ENCODE results near the gene PPARD.
"Not testable (repeated sequence)": the region's sequence is repeated elsewhere in the genome, so short reads cannot be mapped to it uniquely, and the experiment has no call there.

Gene PPARD

DNA sequence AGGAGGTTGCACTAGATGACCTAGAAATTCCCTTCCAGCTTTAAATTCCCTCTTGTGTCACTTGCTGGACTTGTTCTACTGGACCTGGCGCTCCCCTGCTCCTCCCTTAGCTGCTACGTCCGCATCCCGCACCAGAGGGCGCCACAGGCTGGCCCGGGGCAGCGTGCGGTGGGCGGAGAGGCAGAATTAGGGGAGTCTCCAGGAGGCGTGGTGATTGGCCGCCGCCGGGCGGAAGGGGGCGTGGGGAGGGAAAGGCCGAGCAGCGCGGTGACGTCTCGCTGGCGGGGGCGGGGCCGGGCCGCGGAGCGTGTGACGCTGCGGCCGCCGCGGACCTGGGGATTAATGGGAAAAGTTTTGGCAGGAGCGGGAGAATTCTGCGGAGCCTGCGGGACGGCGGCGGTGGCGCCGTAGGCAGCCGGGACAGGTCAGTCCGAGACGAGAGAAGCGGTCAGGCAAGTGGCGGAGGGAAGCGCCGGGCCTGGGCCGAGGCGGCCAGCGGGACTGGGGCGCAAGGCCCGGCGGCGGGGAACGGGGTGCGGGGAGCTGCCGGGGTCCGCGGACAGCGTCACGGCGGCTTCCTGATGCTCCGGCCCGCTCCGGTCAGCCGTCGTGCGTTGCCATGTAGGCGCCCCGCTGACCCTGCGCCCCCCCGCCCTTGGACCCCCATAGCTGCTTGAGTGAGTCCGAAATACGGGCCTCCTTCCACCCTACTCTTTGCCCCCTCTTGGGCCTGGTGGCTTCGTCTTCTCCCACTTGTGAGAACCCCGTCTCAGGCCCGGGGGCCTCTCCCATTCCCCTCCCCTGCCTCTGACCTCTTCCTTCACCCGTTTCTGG, at the start of gene PPARD:
PPARD (plus strand) TSS at position 301 of the 834 bp plus-strand sequence. CDS start 68,530 bp downstream, outside the sequence.
- peak; percentile 70 for DNase-seq (ENCODE audit: low read depth)

DNA sequence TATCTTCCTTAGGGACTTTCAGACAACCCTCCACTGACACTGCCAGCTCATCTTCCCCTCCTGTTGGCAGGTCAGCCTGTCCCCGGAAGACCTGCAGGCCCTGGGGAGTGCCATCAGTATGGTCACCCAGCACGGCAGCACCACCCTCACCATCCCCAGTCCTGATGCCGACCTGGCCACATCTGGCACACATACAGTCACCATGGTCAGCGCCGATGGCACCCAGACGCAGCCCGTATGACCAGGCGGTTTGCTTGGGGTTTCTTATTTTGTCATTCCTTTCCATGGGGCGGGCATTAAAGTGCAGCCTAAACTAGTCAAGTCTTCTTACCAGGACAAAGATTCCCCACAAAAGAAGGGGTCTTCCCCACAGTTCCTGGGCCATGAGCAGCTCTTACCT, 48.7 kb upstream of the PPARD start:
- DNase-seq (ENCODE audit: low read depth) = no peak

DNA sequence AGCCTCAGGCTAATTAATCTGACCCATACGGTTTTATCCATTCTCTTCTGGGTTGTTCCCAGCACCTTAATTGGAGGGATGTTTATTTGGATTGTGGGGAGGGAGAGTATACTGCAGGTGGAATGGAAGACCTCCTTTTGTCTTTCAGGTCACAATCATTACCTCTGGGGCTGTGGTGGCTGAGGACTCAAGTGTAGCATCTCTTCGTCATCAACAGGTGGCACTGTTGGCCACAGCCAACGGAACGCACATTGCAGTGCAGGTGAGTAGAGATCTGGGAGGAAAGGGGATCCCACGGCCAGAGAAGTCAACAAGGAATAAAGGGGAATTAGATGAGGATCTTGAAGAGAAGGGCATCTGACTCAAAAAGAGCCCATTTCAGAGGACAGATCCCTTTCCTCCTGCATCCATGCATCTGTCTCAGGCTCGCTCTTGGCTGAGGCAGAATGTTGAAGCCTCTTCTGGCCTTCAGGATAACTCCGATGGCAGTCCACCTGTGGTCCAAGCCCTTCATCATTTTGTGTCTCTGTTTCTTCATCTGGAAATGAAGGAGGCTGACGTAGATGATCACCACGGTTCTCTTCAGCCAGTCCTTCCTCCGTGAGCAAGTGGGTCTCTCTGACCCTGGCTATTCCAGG, 47.9 kb upstream of the PPARD start:
- DNase-seq (ENCODE audit: low read depth) = no peak

DNA sequence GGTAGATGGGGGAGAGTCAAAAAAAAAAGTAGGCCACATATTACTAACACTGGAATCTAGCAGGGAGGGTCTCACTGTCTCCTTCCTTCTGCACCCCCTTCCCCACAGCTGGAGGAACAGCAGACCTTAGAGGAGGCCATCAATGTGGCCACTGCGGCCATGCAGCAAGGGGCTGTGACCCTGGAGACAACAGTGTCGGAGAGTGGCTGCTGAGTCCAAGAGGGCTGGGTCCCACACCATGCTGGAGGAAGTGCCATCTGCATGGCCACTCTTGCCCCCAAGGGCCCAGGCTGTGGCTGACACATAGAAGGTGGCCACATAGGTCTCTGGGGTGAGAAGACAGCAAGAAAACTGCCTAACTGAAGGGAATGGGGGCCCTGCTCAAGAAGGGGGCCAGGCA, 47.3 kb upstream of the PPARD start:
- DNase-seq (ENCODE audit: low read depth) = no peak

DNA sequence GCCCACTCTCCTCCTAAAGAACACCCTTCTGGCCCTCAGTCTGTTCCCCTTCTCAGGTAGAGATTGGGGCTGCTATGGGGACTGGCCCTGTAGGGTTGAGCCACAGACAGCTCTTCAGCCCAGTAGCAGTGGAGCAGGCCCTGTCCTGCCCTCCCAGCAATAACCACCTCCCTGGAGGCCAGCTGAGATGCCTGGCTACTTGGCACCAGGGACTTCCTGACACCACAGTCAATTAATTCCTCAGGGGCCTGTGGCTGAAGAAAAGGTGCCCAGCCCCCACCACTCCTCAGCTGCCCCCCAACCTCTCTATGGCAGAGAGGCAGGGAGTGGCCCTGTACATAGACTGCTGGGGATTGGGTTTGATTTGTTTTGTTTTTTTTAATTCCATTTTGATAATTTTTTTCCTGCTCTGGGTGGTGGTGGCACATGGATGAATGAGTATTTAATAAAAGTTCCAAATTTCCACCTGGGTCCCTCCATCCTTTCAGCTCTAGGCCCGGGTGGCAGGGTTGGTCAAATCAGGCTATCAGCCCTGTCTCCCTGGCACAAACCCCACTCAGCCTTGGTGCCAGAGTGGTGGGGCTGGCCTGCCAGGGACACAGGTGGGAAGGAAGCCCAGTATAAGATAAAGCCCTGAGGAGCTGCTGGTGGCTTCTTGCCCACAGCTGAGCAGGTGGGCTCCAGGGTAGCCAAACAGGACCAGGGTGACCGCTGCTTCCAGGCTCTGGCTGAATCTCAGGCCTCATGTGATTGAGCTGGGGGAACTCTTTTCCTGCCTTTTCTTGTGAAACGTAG, 46.6 kb upstream of the PPARD start:
- DNase-seq (ENCODE audit: low read depth) = no peak

DNA sequence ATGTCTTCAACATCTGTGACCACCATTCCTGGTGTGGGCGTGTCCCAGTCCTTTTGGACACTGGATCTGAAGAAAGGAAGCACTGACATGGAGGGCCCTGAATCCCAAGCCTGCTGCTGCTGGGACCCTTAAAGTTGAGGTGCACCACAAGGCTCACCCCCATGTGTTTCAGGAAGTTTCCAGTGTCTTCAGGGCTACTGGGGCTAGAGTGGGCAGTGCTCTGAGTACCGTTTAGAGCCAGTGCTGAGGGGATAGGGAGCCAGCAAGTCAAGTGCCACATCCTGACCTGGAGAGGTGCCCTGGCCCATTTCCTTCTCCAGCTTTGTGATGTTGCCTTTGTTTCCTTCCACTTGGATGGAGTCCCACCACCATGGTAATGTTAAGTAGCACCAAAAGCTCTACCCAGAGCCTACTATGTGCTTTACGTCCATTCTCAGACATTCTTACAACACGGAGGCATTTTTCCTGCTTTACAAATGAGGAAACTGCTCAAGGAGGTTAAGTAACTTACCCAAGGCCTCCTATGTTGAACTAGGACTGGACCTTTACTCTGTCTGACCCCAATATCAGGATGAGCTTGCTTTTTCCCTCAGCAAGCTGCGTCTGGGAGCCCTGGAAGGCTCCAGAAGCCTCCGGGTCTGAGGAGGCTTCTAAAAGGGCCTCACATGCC, 45.3 kb upstream of the PPARD start:
- DNase-seq (ENCODE audit: low read depth) = no peak

DNA sequence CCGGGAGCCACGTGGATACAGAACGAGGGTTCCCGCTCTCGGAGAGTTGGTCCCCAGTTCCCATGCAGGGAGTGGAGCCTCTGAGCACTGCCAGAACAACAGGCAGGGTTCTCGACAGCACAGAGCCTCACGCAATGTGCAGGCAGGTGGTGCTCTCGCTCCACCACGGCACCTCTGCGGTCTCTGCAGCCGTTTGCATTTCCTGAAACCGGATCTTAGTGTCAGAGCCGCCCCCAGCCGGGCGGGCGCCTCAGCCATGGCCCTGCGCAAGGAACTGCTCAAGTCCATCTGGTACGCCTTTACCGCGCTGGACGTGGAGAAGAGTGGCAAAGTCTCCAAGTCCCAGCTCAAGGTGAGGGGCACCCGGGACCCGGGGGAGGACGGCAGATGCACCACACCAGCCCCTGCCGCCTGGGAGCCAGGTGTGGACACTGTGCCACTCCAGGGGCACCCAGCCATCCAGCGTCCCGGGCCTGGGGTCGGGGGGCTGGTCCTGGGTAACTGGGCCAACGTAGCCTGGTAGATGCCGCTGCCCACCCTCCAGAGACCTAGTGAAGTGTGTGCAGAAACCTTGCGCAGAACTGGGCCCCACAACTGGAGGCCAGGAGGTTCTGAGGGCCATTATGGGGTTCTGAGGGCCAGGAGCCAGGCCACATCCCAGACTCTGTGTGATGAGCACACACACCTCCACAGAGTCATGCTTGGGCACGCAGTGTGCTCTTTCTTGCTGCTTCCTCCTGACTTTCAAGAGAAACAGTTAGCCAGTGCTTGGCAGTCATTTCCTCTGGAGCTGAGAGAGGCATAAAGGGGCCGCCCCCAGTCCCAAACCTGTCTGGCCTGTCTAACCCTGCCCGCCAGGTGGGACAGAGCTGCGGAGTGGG, 44.5 kb upstream of the PPARD start, which contains the start of gene DEF6:
DEF6 (plus strand) TSS at position 218 of the 881 bp plus-strand sequence; CDS start at position 257, 39 bp downstream.
- no peak for DNase-seq (ENCODE audit: low read depth)

DNA sequence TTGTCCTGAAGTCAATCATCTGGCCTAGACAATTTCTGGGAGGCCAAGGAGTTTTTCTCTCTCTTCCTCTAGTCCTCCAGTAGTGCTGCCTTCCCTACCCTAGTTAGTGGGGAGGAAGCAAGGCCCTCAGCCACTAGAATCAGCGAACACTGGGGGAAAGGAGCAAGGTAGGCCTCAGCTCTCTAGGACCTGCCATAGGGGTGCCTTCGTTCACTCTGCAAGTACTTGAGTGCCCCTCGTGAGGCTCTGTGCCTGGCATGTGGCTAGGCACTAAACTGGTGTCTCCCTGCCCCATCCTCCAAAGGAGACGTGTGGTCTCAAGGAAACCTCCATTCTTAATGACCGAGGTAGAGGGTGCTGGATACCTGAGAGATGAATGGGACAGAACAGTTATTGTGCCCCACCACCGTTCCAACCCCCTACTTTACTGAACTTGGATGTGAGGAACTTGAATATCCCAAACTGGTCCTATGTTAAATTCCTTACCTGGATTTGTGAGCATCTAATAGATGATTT, 43.7 kb upstream of the PPARD start:
- DNase-seq (ENCODE audit: low read depth) = no peak

DNA sequence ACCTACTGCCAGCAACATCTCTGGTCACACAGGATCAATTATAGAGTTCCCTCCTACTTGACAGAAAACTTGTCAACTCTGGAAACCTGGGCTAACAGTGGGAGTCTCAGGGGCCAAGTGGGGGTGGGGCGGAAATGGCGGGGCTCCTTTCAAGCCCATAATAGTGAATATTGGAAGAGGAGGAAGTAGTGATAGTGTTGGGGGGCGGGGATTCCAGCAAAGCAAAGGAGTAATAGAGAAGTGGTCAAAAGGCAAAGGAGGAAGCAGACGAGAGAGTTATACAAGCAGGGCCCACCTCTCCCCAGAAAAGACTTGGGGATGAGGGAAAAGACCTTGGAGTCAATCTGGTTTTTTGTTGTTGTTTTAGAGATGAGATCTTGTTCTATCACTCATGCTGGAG, 42.7 kb upstream of the PPARD start:
- DNase-seq (ENCODE audit: low read depth) = no peak

DNA sequence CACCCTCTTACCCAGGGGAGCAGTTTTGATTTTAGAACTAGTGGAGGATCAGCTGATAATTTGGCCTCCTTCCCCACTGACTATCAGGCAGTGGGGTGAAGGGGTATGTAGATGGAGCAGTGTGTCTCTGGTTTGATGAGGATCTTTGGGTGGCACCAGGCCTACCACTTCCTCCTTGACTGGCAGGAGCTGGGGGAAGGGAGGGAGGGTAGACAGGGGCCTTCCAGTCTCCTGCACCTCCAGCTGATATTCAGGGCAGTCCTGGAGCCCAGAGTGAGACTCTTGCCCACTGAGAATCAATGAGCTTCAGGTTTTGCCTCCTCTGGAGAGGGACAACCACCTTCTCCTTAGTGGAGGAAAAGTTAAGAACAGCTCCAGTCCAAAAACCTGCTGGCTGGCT, 41.5 kb upstream of the PPARD start:
- no peak for DNase-seq (ENCODE audit: low read depth)

DNA sequence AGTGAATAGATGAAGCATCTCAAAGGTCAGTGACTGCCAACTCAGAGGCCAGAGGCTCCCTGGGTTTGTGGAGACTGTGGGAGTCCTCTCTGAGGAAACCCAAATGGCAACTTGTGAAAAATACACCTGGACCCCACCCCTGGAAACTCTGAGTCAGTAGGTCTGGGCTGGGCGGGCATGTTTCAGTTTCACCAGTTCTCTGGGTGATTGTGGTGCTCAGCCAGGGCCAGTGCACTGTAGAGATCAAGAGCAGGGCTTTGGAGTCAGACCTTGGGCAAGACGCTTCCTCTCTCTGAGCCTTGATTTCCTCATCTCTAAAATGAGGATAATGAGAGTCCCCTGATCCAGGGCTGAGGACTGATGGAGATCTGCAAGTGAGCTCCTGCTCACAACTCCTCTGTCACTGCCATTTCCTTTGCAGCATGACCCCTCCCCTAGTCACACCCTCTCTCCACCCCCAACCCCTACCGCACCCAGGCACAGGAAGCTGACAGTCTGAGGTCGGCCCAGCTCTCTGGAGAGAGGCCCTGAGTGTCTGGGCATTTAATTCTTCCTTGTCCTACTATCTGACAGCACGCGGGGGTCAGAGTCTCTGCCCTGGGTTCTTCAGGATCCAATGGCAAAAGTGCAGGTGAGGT, 39.6 kb upstream of the PPARD start:
- DNase-seq (ENCODE audit: low read depth) = no peak

DNA sequence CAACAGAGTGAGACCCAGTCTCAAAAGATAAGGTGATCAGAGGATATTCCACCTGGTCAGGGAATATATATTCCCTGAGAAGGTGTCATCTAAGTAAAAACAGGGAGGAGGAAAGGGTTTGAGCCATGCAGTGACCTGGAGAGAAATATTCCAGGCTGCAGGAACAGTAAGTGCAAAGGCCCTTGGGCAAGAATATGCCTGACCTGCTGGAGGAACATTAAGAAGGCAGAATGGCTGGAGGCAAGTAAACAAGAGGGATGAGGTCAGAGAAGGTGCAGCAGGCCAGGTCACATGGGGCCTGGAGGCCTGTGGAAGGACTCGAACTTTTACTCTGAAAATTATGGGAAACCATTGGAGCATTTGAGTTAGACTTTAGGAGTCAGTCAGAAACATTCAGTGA, 38.1 kb upstream of the PPARD start:
- DNase-seq (ENCODE audit: low read depth) = no peak

DNA sequence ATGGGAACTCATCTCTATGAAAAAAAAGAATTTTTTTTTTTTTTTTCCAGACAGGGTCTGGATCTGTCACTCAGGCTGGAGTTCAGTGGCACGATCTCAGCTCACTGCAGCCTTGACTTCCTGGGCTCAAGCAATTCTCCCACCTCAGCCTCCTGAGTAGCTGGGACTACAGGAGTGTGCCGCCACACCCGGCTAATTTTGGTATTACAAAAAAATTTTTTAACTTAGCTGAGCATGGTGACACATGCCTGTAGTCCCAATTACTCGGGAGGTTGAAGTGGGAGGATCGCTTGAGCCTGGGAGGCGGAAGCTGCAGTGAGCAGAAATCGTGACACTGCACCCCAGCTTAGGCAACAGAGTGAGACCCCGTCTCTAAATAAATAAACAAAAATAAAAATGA, 37.2 kb upstream of the PPARD start:
- no peak for DNase-seq (ENCODE audit: low read depth)

DNA sequence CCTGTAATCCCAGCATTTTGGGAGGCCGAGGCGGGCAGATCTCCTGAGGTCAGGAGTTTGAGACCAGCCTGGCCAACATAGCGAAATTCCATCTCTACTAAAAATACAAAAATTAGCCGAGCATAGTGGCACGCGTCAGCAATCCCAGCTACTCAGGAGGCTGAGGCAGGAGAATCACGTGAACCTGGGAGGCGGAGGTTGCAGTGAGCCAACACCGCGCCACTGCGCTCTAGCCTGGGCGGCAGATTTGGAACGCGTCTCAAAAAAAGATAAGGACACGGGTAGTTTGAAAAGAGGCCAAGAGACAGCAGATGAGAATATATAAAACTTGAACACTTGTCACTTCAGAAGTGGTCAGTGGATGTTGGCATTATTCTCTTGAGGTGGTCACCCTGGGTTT, 35.2 kb upstream of the PPARD start:
- DNase-seq (ENCODE audit: low read depth) = not testable (repeated sequence)

DNA sequence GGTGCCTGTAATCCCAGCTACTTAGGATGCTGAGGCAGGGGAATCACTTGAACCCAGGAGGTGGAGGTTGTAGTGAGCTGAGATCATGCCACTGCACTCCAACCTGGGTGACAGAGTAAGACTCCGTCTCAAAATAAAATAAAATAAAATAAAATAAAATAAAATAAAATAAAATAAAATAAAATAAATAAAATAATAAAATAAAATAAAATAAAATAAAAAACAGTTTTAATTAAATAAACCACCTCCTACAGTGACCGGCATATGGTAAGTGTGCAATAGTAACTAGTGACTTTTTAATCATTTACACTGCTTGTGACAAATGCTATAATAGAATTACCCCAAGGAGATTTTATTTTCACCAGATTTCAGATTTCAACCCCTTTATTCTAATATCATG, 33.8 kb upstream of the PPARD start:
- not testable (repeated sequence) for DNase-seq (ENCODE audit: low read depth)

DNA sequence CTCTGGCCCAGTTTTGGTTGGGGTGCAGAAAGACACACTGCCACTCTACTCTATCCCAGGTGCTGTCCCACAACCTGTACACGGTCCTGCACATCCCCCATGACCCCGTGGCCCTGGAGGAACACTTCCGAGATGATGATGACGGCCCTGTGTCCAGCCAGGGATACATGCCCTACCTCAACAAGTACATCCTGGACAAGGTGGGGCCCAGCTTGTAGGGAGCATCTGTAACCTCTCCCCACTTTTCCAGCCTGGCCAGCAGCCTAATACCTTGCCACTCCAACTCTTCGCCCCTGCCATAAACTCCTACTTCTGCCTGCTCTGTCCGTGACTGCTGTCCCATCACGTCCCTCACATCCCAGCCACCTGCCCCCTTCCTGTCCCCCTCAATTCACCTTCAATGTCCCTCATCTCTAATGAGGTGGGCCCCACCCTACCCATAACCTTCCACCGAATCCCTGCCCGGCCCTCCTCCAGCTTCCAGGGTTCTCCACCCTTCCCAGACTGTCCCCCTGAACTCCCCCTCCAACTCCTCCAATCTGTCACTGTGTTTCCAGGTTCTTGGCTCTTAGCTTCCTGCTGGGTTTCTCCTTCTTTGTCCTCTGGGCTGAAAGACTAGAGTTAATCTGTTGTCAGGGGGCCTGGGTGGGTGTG, 32.6 kb upstream of the PPARD start:
- no peak for DNase-seq (ENCODE audit: low read depth)

DNA sequence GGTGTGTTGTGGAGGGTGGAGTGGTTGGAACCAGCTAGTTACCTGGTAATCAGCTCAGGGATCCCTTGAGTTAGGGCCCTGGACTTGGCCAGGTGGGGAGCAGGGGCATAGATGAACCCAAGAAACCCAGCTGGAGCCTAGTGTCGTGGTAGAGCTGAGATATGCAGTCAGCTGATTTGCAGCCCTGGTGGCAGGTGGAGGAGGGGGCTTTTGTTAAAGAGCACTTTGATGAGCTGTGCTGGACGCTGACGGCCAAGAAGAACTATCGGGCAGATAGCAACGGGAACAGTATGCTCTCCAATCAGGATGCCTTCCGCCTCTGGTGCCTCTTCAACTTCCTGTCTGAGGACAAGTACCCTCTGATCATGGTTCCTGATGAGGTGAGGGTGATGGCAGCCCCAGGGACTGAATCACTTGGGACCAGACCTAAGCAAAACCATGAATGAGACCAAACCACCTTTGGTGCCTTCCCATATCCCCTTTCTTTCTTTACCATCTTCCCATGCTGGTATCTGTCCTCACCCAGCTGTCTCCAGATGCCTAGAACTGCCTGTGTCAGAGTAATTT, 32.0 kb upstream of the PPARD start:
- DNase-seq (ENCODE audit: low read depth) = no peak

DNA sequence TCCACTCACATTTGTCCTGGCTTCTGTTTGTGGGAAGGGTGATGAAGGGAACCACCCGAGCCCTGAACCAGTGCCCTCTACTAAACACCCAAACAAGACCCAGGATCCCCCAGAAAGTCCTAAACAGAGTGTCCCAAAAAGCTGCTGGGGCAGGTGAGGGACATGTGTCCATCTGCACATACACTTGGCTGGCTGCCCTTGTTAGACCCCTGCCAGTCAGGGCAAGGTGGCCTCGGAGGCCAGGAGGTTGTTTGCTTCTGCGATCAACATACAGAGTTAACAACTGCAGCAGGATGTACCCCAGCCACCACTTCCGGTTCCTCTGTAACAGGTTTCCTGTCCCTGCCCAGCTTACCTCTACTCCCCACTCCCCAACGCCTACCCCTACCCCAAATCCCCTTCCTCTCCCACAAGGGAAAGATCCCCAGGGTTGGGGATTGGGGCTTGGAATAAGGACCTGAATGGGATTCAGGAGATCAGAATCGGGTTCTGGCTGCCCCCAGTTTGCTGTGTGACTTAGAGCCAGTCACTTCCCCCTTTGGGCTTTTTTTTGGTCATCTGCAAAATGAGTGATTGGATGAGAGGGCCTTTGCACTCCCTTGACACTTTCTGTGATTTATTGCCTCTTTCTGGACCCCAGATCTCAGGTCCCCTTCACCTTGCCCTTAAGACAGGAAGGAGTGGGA, 30.8 kb upstream of the PPARD start:
- no peak for DNase-seq (ENCODE audit: low read depth)
